Neuronal stem cell (in vitro differentiated cells): ENCODE data around the gene SAXO1.
A peak's percentile ranks its signal among the peaks of the same experiment; 100 is the strongest.

Experiments used
- DNase-seq: peaks from one replicate; pipeline ENCODE4 v3.0.0-alpha.2; 2013; ENCODE audit warnings: low spot score
- H2AFZ ChIP-seq: one replicate; pipeline ENCODE4 v1.6.1; 2013; ENCODE audit warnings: mild to moderate bottlenecking, low read length, inconsistent platforms
- H2AK5ac ChIP-seq: 2 replicates; pipeline ENCODE4 v1.6.1; 2013; ENCODE audit warnings: low read depth, mild to moderate bottlenecking, inconsistent platforms, low read length, moderate library complexity, mixed read lengths
- H2BK120ac ChIP-seq: 2 replicates; pipeline ENCODE4 v1.6.1; 2013; ENCODE audit warnings: low read depth, mild to moderate bottlenecking, inconsistent platforms, low read length, moderate library complexity, mixed read lengths
- H2BK12ac ChIP-seq: one replicate; pipeline ENCODE4 v1.6.1; 2013; ENCODE audit warnings: low read length, inconsistent platforms
- H2BK15ac ChIP-seq: 2 replicates; pipeline ENCODE4 v1.6.1; 2013; ENCODE audit warnings: mild to moderate bottlenecking, low read length, inconsistent platforms, mixed read lengths
- H2BK5ac ChIP-seq: one replicate; pipeline ENCODE4 v1.6.1; 2013; ENCODE audit warnings: inconsistent platforms, mild to moderate bottlenecking, low read length, moderate library complexity
- H3K14ac ChIP-seq: one replicate; pipeline ENCODE4 v1.6.1; 2013; ENCODE audit warnings: low read length, inconsistent platforms
- H3K18ac ChIP-seq: 2 replicates; pipeline ENCODE4 v1.6.1; 2013; ENCODE audit warnings: low read length, inconsistent platforms
- H3K23ac ChIP-seq: 2 replicates; pipeline ENCODE4 v1.6.1; 2013; ENCODE audit warnings: low read depth, mild to moderate bottlenecking, mixed read lengths, low read length, inconsistent platforms; ENCODE audit not compliant: poor library complexity
- H3K27ac ChIP-seq: replicated peaks from 3 replicates; pipeline ENCODE4 v1.5.1; 2013; ENCODE audit warnings: low read length, inconsistent platforms
- H3K27me3 ChIP-seq, 3 experiments: 2 replicates each; pipeline ENCODE4 v1.6.1; 2013; ENCODE audit warnings: low read length in 3 of 3, mild to moderate bottlenecking in 2 of 3, inconsistent platforms in 1 of 3, low read depth in 1 of 3, mixed read lengths in 1 of 3, moderate library complexity in 1 of 3; ENCODE audit not compliant: control insufficient read depth in 3 of 3, insufficient read depth in 3 of 3
- H3K36me3 ChIP-seq, 2 donors: replicated peaks in 1 of 2; 2 replicates each; pipeline ENCODE4 v1.6.1; 2013; ENCODE audit warnings: low read length in 2 of 2; ENCODE audit not compliant: control insufficient read depth in 2 of 2, insufficient read depth in 2 of 2
- H3K4ac ChIP-seq: 2 replicates; pipeline ENCODE4 v1.6.1; 2013; ENCODE audit warnings: inconsistent platforms, mild to moderate bottlenecking, low read length, moderate library complexity
- H3K4me1 ChIP-seq, 2 donors: 1 replicate in 1 of 2; 2 replicates in 1 of 2; pipeline ENCODE4 v1.6.1; 2013; ENCODE audit warnings: low read length in 2 of 2, low read depth in 1 of 2; ENCODE audit not compliant: control insufficient read depth in 2 of 2, insufficient read depth in 1 of 2
- H3K4me2 ChIP-seq: one replicate; pipeline ENCODE4 v1.6.1; 2013; ENCODE audit warnings: mild to moderate bottlenecking, low read length, inconsistent platforms; ENCODE audit not compliant: insufficient read depth, poor library complexity, severe bottlenecking
- H3K4me3 ChIP-seq, 2 donors: 2 replicates each; pipeline ENCODE4 v1.5.1; 2013; ENCODE audit warnings: low read length in 2 of 2, mild to moderate bottlenecking in 2 of 2, inconsistent platforms in 1 of 2, moderate library complexity in 1 of 2
- H3K79me1 ChIP-seq: one replicate; pipeline ENCODE4 v1.6.1; 2013; ENCODE audit warnings: low read depth, mild to moderate bottlenecking, inconsistent platforms, low read length, moderate library complexity
- H3K9ac ChIP-seq: one replicate; pipeline ENCODE4 v1.6.1; 2013; ENCODE audit warnings: mild to moderate bottlenecking, low read depth, low read length, inconsistent platforms; ENCODE audit not compliant: poor library complexity
- H3K9me3 ChIP-seq, 2 donors: replicated peaks in 1 of 2; 2 replicates each; pipeline versions ENCODE3 to v1.6.1; 2013; ENCODE audit warnings: low read length in 2 of 2, mild to moderate bottlenecking in 2 of 2, inconsistent platforms in 1 of 2, low read depth in 1 of 2, mixed read lengths in 1 of 2, moderate library complexity in 1 of 2; ENCODE audit not compliant: control insufficient read depth in 2 of 2, insufficient read depth in 1 of 2
- H4K8ac ChIP-seq: one replicate; pipeline ENCODE4 v1.6.1; 2013; ENCODE audit warnings: low read depth, mild to moderate bottlenecking, inconsistent platforms, low read length, moderate library complexity
- H4K91ac ChIP-seq: one replicate; pipeline ENCODE4 v1.6.1; 2013; ENCODE audit warnings: low read length, low read depth, mild to moderate bottlenecking, inconsistent platforms; ENCODE audit not compliant: poor library complexity
- WGBS, 2 donors: extraction: QIAGEN DNeasy Blood & Tissue Kit; methylation state at CpG; one replicate each; pipeline ENCODE4 v1.1.7; 2013; ENCODE audit warnings: missing lambda C conversion rate in 2 of 2, mixed read lengths in 1 of 2; ENCODE audit not compliant: insufficient read length in 2 of 2, insufficient replicate concordance in 1 of 2; ENCODE audit errors: extremely low coverage in 2 of 2; 5-methylcytosine and 5-hydroxymethylcytosine counted together

Gene SAXO1

GRCh38 chr9:19050637-19051591 is 17.9 kb upstream of the SAXO1 start:
- Histone ChIP-seq H2BK15ac (no peak overlapping the region), H3K4ac (no peak overlapping the region), H4K8ac (no peak overlapping the region), H2AFZ (no peak overlapping the region), H3K36me3 (peaks cover 0 to 33% of the 10 kb centered on the region in 2 donors), H2BK120ac (no peak overlapping the region), H3K9me3 (no peaks in the 10 kb centered on the region), H2BK12ac (no peak overlapping the region), H4K91ac (no peak overlapping the region), H2AK5ac (no peak overlapping the region), H3K4me3 (peak overlapping the region in 1 of 2 donors; percentile 70), H3K9ac (no peak overlapping the region), H2BK5ac (no peak overlapping the region), H3K23ac (no peak overlapping the region), H3K27me3 (no peaks in the 10 kb centered on the region), H3K4me1 (peaks cover 1 to 3% of the 10 kb centered on the region in 2 donors), H3K4me2 (peak overlapping the region; percentile 74), H3K27ac (no peak overlapping the region), H3K18ac (no peak overlapping the region), H3K79me1 (no peaks in the 10 kb centered on the region), H3K14ac (no peak overlapping the region)
- no CpG with 5 or more reads among the region's 12 CpGs for WGBS, 2 donors
- DNase-seq = no peak

- no peak for DNase-seq
- H2AK5ac ChIP-seq = no peak overlapping the region
- H4K91ac ChIP-seq = no peak overlapping the region
- no peaks in the 10 kb centered on the region for H3K79me1 ChIP-seq
- H2AFZ ChIP-seq = peak overlapping the region; percentile 86
- peaks cover 1 to 3% of the 10 kb centered on the region in 2 donors for H3K4me1 ChIP-seq
- no CpG with 5 or more reads among the region's 33 CpGs for WGBS, 2 donors
- no peak overlapping the region for H2BK120ac ChIP-seq
- H3K23ac ChIP-seq = no peak overlapping the region
- no peak overlapping the region for H3K4ac ChIP-seq
- H3K9me3 ChIP-seq = no peaks in the 10 kb centered on the region
- no peak overlapping the region for H3K27ac ChIP-seq
- H3K14ac ChIP-seq = no peak overlapping the region
- no peaks in the 10 kb centered on the region for H3K27me3 ChIP-seq
- H3K36me3 ChIP-seq = peaks cover 0 to 26% of the 10 kb centered on the region in 2 donors
- no peak overlapping the region for H2BK5ac ChIP-seq
- H3K4me3 ChIP-seq = peak overlapping the region; percentile 70 to 95
- peak overlapping the region; percentile 74 for H3K4me2 ChIP-seq
- no peak overlapping the region for H2BK12ac ChIP-seq
- H3K9ac ChIP-seq = peak overlapping the region; percentile 26
- no peak overlapping the region for H2BK15ac ChIP-seq
- H3K18ac ChIP-seq = no peak overlapping the region
- no peak overlapping the region for H4K8ac ChIP-seq
Measured at GRCh38 chr9:19049917-19050636, 17.1 kb upstream of the SAXO1 start.

GRCh38 chr9:19048966-19049916 is 16.2 kb upstream of the SAXO1 start, which contains the start of gene RRAGA:
Gene RRAGA, plus strand, starts transcription at chr9:19049427. Its CDS starts 233 bp downstream, at chr9:19049660.
- Histone ChIP-seq H3K9me3 (no peaks in the 10 kb centered on the region), H3K27ac (peak within 1 kb of the TSS; percentile 94), H3K4me1 (peaks cover 1 to 3% of the 10 kb centered on the region in 2 donors), H3K9ac (peak within 1 kb of the TSS; percentile 96), H2BK12ac (no peak within 1 kb of the TSS), H3K14ac (no peak within 1 kb of the TSS), H2BK120ac (no peak within 1 kb of the TSS), H2BK15ac (no peak within 1 kb of the TSS), H3K4me2 (peak within 1 kb of the TSS; percentile 74), H4K91ac (no peak within 1 kb of the TSS), H3K36me3 (peaks cover 0 to 26% of the 10 kb centered on the region in 2 donors), H4K8ac (no peak within 1 kb of the TSS), H3K4me3 (peak within 1 kb of the TSS; percentile 70 to 95), H2AFZ (peak within 1 kb of the TSS; percentile 86), H2AK5ac (peak within 1 kb of the TSS; percentile 79), H3K23ac (peak within 1 kb of the TSS; percentile 81), H3K79me1 (no peaks in the 10 kb centered on the region), H2BK5ac (peak within 1 kb of the TSS; percentile 25), H3K4ac (no peak within 1 kb of the TSS), H3K27me3 (no peaks in the 10 kb centered on the region), H3K18ac (peak within 1 kb of the TSS; percentile 86)
- no CpG with 5 or more reads among the region's 82 CpGs for WGBS, 2 donors
- DNase-seq = peak; percentile 99
